Measurements from ENCODE around the gene CLIP3. TPM values are rescaled to one million over a fixed set of nuclear protein-coding genes. Genes with fewer than 3 reads are reported as not detected.
A peak's percentile ranks its signal among the peaks of the same experiment; 100 is the strongest.

The CLIP3 gene
- total and polyA plus RNA-seq, 2 of the 13 experiments (the other 11 are each of a cell fraction or from before 2014, with no cell fraction given) = 0.15 to 1.2 TPM

GRCh38 chr19:36008336-36008978 lies 24.2 kb downstream of the CLIP3 start, which contains the start of gene SYNE4 (continued):
- no peak for TF ChIP-seq NPAS2 (CRISPR knock-in tag; IDR thresholded peaks at IDR 0.05; ENCODE audit: borderline replicate concordance)
- 0 out of 2 replicates have a peak, but pooled peaks have one; percentile 37 for TF ChIP-seq NR1H2 (CRISPR knock-in tag; IDR thresholded peaks at IDR 0.05; ENCODE audit: borderline replicate concordance, low read depth)
- TF ChIP-seq ZNF737 (CRISPR knock-in tag; IDR thresholded peaks at IDR 0.05; ENCODE audit: borderline replicate concordance) = no peak
- no peak for TF ChIP-seq RFX3 (CRISPR knock-in tag; IDR thresholded peaks at IDR 0.05)
- no peak for TF ChIP-seq ZNF205 (CRISPR knock-in tag; IDR thresholded peaks at IDR 0.05)
- no peak for TF ChIP-seq PCBP2 (optimal IDR thresholded peaks at IDR 0.05; ENCODE audit: low read depth, low read length, poor library complexity, severe bottlenecking)
- TF ChIP-seq HNF1A (IDR thresholded peaks at IDR 0.05; ENCODE audit: low read depth) = no peak
- TF ChIP-seq HNF1A (CRISPR knock-in tag; IDR thresholded peaks at IDR 0.05; ENCODE audit: borderline replicate concordance) = 0 out of 2 replicates have a peak, but pooled peaks have one; percentile 35
- TF ChIP-seq HMGXB3 (CRISPR knock-in tag; IDR thresholded peaks at IDR 0.05; ENCODE audit: borderline replicate concordance) = no peak
- peak; percentile 72; the same call in 1 of the 2 replicates for TF ChIP-seq TSC22D2 (CRISPR knock-in tag; IDR thresholded peaks at IDR 0.05; ENCODE audit: borderline replicate concordance)
- no peak for TF ChIP-seq ZNF724P (CRISPR knock-in tag; IDR thresholded peaks at IDR 0.05; ENCODE audit: borderline replicate concordance)
- no peak for TF ChIP-seq ZNF644 (CRISPR knock-in tag; IDR thresholded peaks at IDR 0.05; ENCODE audit: low read depth)
- TF ChIP-seq ZNF891 (CRISPR knock-in tag; IDR thresholded peaks at IDR 0.05) = peak; percentile 64; the same call in 1 of the 2 replicates
- 0 out of 2 replicates have a peak, but pooled peaks have one; percentile 74 for TF ChIP-seq ZNF710 (CRISPR knock-in tag; IDR thresholded peaks at IDR 0.05; ENCODE audit: borderline replicate concordance)
- peak; percentile 67 for TF ChIP-seq SALL1 (CRISPR knock-in tag; IDR thresholded peaks at IDR 0.05)
- TF ChIP-seq ATF5 (CRISPR knock-in tag; IDR thresholded peaks at IDR 0.05; ENCODE audit: low read depth) = 0 out of 2 replicates have a peak, but pooled peaks have one; percentile 71
- peak; percentile 71; the same call in 1 of the 2 replicates for TF ChIP-seq ZNF761 (CRISPR knock-in tag; conservative IDR thresholded peaks at IDR 0.05)
- no peak for TF ChIP-seq RARG (CRISPR knock-in tag; IDR thresholded peaks at IDR 0.05; ENCODE audit: low read depth)

Measured in HepG2 (cell line).